ENCODE data around the gene WDR70.
"Not testable (repeated sequence)": the region's sequence is repeated elsewhere in the genome, so short reads cannot be mapped to it uniquely, and the experiment has no call there.

Gene WDR70

DNA sequence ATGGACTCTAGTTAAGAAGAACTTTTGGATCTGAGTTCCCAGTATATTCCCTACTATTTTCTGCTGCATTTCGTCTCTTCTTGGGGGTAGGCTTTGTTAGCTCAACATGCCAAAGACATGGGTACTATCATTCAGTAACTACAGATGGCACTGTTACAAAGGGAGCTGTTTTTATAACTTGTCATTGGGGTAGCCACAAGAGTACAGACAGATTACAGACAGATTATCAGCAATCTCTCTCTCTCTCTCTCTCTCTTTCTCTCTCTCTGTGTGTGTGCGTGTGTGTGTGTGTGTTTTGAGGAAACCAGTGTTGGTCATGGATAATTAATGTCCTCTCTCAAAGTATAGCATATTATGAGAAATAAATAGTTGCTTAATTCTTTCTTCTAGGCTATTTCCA, 116.1 kb downstream of the WDR70 start:
- Histone ChIP-seq H3K4me3 (ENCODE audit: low read depth in 1 of 2, low read length in 2 of 2) (no peak overlapping the region), H3K4me1 (ENCODE audit: insufficient read depth, low read length) (peaks cover 17% of the 10 kb centered on the region), H3K27me3 (ENCODE audit: control insufficient read depth in 1 of 2, insufficient read depth in 2 of 2, low read length in 2 of 2) (no peaks in the 10 kb centered on the region), H3K27ac (ENCODE audit: low read depth, low read length) (peak overlapping the region; percentile 35), H3K9me3 (ENCODE audit: low read length) (no peaks in the 10 kb centered on the region), H3K36me3 (ENCODE audit: insufficient read depth, low read length) (no peaks in the 10 kb centered on the region), H3K9ac (ENCODE audit: low read length) (no peak overlapping the region)

DNA sequence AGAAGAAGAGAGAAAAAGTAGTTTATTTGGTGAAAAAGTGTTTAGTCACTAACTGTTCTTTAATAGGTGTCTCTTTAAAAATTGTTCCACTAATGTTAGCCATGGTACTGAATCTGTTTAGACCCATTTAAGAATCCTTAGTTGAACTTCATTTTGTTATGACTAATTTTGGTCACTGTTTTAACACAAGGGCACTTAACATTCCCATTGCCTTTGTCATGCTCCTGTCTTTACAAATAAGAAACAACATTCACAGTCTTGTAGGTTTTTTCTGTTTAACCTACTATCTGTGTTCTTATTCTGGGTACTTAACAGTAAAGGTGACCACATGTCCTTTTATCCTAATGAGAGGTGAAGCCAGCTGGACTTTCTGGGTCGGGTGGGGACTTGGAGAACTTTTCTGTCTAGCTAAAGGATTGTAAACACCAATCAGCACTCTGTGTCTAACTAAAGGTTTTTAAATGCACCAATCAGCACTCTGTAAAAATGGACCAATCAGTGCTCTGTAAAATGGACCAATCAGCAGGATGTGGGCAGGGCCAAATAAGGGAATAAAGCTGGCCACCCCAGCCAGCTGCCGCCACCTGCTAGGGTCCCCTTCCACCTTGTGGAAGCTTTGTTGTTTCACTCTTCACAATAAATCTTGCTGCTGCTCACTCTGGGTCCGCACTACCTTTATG, 116.7 kb downstream of the WDR70 start:
- no peaks in the 10 kb centered on the region for H3K36me3 ChIP-seq (ENCODE audit: insufficient read depth, low read length)
- no peaks in the 10 kb centered on the region for H3K27me3 ChIP-seq (ENCODE audit: control insufficient read depth in 1 of 2, insufficient read depth in 2 of 2, low read length in 2 of 2)
- no peaks in the 10 kb centered on the region for H3K9me3 ChIP-seq (ENCODE audit: low read length)
- H3K4me3 ChIP-seq (ENCODE audit: low read depth in 1 of 2, low read length in 2 of 2): no peak overlapping the region
- peaks cover 17% of the 10 kb centered on the region for H3K4me1 ChIP-seq (ENCODE audit: insufficient read depth, low read length)
- H3K27ac ChIP-seq (ENCODE audit: low read depth, low read length): peak overlapping the region; percentile 35
- no peak overlapping the region for H3K9ac ChIP-seq (ENCODE audit: low read length)

DNA sequence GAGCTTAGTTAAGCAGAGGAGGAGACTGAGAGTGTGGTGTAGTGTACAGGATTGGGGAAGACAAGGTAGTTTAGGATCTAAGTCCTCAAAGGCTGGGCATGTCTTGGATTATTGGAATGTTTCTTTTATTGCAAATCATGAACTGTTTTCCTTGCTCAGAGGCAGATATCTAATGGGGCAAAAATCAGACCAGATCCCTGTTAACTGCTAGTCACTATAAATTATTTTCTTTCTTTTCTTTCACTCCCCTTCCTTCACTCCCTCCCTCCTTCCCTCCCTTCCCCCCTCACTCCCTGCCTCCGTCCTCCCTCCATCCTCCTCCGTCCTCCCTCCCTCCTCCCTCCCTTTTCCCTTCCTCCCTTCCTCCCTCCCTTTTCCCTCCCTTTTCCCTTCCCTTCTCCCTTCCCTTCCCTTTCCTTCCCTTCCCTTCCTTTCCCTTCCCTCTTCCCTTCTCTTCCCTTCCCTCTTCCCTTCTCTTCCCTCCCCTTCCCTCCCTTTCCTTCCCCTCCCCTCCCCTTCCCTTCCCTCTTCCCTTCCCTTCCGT, 117.9 kb downstream of the WDR70 start:
- H3K9ac ChIP-seq (ENCODE audit: low read length): no peak overlapping the region
- H3K9me3 ChIP-seq (ENCODE audit: low read length): no peaks in the 10 kb centered on the region
- H3K27me3 ChIP-seq (ENCODE audit: control insufficient read depth in 1 of 2, insufficient read depth in 2 of 2, low read length in 2 of 2): no peaks in the 10 kb centered on the region
- H3K4me3 ChIP-seq (ENCODE audit: low read depth in 1 of 2, low read length in 2 of 2): no peak overlapping the region
- no peaks in the 10 kb centered on the region for H3K36me3 ChIP-seq (ENCODE audit: insufficient read depth, low read length)
- no peak overlapping the region for H3K27ac ChIP-seq (ENCODE audit: low read depth, low read length)
- peaks cover 17% of the 10 kb centered on the region for H3K4me1 ChIP-seq (ENCODE audit: insufficient read depth, low read length)

DNA sequence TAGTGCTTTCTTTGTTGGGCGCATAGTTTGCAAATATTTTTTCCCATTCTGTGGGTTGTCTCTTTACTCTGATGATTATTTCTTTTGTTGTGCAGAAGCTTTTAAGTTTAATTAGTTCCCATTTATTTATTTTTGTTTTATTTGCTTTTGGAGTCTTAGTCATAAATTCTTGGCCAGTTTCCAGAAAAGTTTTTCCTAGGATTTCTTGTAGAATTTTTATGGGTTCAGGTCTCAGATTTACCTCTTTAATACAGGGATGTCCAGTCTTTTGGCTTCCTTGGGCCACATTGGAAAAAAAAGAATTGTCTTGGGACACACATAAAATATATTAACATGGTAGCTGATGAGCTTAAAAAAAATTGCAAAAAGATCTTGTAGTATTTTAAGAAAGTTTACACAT, 122.0 kb downstream of the WDR70 start:
- Histone ChIP-seq H3K9me3 (ENCODE audit: low read length) (no peaks in the 10 kb centered on the region), H3K4me1 (ENCODE audit: insufficient read depth, low read length) (peaks cover 4% of the 10 kb centered on the region), H3K27ac (ENCODE audit: low read depth, low read length) (no peak overlapping the region), H3K9ac (ENCODE audit: low read length) (no peak overlapping the region), H3K36me3 (ENCODE audit: insufficient read depth, low read length) (no peaks in the 10 kb centered on the region), H3K4me3 (ENCODE audit: low read depth in 1 of 2, low read length in 2 of 2) (no peak overlapping the region), H3K27me3 (ENCODE audit: control insufficient read depth in 1 of 2, insufficient read depth in 2 of 2, low read length in 2 of 2) (no peaks in the 10 kb centered on the region)

DNA sequence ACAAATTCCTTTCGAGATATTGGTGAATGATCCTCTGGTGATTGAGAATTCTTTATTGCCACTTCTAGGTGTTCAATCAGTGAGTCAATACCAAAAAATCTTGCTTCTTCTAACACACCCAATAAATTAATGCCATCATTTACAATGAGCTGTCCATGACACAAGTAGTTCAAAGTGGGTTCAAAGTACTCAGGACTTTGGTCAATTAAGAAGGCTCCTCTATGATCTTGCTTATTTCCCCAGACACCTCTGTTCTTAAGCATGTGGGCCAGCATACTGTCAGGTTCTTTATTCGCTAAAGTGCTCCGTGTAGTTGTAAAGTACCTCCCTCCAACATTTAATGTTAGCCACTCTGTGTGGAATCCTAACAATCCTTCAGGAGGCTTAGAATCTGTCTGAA, 127.1 kb downstream of the WDR70 start:
- no peak overlapping the region for H3K4me3 ChIP-seq (ENCODE audit: low read depth in 1 of 2, low read length in 2 of 2)
- no peaks in the 10 kb centered on the region for H3K4me1 ChIP-seq (ENCODE audit: insufficient read depth, low read length)
- H3K9ac ChIP-seq (ENCODE audit: low read length): no peak overlapping the region
- H3K9me3 ChIP-seq (ENCODE audit: low read length): no peaks in the 10 kb centered on the region
- no peak overlapping the region for H3K27ac ChIP-seq (ENCODE audit: low read depth, low read length)
- no peaks in the 10 kb centered on the region for H3K36me3 ChIP-seq (ENCODE audit: insufficient read depth, low read length)
- H3K27me3 ChIP-seq (ENCODE audit: control insufficient read depth in 1 of 2, insufficient read depth in 2 of 2, low read length in 2 of 2): no peaks in the 10 kb centered on the region

DNA sequence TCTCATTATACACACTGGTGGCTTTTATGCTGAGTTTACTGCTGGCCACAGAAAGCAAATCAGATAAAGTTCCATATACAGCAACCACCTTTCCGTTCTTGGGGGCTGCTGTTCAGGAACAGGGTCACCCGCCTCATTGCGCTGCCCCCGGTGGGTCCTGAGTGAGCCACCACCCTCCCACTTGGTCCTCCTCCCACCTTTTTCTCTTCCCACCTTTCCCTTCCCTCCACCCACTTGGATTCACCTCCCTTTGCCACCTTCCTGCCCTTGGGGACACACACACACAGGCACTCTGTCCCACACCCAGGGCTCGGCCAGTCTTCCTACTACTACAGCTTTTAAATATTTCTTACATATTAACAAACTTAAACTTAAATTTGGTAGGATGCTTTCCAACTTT, 127.6 kb downstream of the WDR70 start:
- no peaks in the 10 kb centered on the region for H3K4me1 ChIP-seq (ENCODE audit: insufficient read depth, low read length)
- no peaks in the 10 kb centered on the region for H3K9me3 ChIP-seq (ENCODE audit: low read length)
- no peaks in the 10 kb centered on the region for H3K36me3 ChIP-seq (ENCODE audit: insufficient read depth, low read length)
- no peak overlapping the region for H3K27ac ChIP-seq (ENCODE audit: low read depth, low read length)
- no peak overlapping the region for H3K4me3 ChIP-seq (ENCODE audit: low read depth in 1 of 2, low read length in 2 of 2)
- no peaks in the 10 kb centered on the region for H3K27me3 ChIP-seq (ENCODE audit: control insufficient read depth in 1 of 2, insufficient read depth in 2 of 2, low read length in 2 of 2)
- no peak overlapping the region for H3K9ac ChIP-seq (ENCODE audit: low read length)

DNA sequence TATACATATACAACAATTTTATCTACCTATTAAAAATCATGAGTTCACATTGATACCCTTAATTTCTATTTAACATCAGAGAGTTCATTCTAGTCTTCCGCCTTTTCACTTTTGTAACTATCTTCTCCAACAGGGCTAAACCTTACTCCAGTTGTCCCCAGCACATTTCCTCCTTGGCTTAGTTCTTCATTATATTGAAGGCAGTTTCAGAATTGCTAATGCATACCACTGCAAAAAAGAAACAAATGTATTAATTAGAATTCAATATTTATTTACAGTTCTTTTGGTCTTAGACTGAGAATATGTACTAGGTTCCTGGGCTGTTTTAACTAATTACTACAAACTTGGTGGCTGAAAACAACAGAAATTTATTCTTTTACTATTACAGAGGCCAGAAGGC, 132.5 kb downstream of the WDR70 start:
- Histone ChIP-seq H3K9ac (ENCODE audit: low read length) (no peak overlapping the region), H3K4me1 (ENCODE audit: insufficient read depth, low read length) (no peaks in the 10 kb centered on the region), H3K27ac (ENCODE audit: low read depth, low read length) (no peak overlapping the region), H3K4me3 (ENCODE audit: low read depth in 1 of 2, low read length in 2 of 2) (no peak overlapping the region), H3K27me3 (ENCODE audit: control insufficient read depth in 1 of 2, insufficient read depth in 2 of 2, low read length in 2 of 2) (no peaks in the 10 kb centered on the region), H3K36me3 (ENCODE audit: insufficient read depth, low read length) (no peaks in the 10 kb centered on the region), H3K9me3 (ENCODE audit: low read length) (no peaks in the 10 kb centered on the region)

DNA sequence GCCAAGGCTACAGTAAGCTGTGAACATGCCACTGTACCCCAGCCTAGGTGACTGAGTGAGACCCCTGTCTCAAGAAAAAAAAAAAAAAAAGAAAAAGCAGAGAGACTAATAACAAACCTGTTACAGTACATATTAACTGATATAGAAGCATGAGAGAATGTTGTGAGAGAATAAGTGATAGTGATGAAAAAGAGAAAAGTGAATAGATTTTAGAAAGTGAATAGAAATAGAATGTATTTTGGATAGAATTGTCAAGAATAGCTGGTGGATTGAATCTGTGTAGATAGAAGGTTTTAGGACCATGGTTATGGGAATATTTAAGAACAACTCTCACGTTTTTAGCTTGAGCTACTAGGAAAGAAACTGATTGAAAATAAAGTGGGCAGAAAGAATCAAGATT, 135.8 kb downstream of the WDR70 start:
- H3K27me3 ChIP-seq (ENCODE audit: control insufficient read depth in 1 of 2, insufficient read depth in 2 of 2, low read length in 2 of 2): no peaks in the 10 kb centered on the region
- H3K9ac ChIP-seq (ENCODE audit: low read length): no peak overlapping the region
- H3K36me3 ChIP-seq (ENCODE audit: insufficient read depth, low read length): no peaks in the 10 kb centered on the region
- H3K4me1 ChIP-seq (ENCODE audit: insufficient read depth, low read length): no peaks in the 10 kb centered on the region
- no peak overlapping the region for H3K4me3 ChIP-seq (ENCODE audit: low read depth in 1 of 2, low read length in 2 of 2)
- no peaks in the 10 kb centered on the region for H3K9me3 ChIP-seq (ENCODE audit: low read length)
- H3K27ac ChIP-seq (ENCODE audit: low read depth, low read length): no peak overlapping the region

DNA sequence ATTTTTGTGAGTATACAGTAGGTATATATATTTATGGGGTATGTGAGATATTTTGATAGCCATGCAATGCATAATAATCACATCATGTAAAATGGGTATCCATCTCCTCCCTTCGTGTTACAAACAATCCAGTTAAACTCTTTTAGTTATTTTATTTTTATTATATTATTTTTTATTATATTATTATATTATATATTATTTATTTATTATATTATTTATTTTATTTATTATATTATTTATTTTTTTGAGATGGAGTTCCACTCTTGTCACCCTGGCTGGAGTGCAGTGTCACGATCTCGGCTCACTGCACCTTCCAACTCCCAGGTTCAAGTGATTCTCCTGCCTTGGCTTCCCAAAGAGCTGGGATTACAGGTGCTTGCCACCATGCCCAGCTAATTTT, 138.6 kb downstream of the WDR70 start:
- no peaks in the 10 kb centered on the region for H3K36me3 ChIP-seq (ENCODE audit: insufficient read depth, low read length)
- H3K9ac ChIP-seq (ENCODE audit: low read length): no peak overlapping the region
- H3K9me3 ChIP-seq (ENCODE audit: low read length): no peaks in the 10 kb centered on the region
- H3K4me3 ChIP-seq (ENCODE audit: low read depth in 1 of 2, low read length in 2 of 2): no peak overlapping the region
- no peaks in the 10 kb centered on the region for H3K4me1 ChIP-seq (ENCODE audit: insufficient read depth, low read length)
- H3K27ac ChIP-seq (ENCODE audit: low read depth, low read length): no peak overlapping the region
- no peaks in the 10 kb centered on the region for H3K27me3 ChIP-seq (ENCODE audit: control insufficient read depth in 1 of 2, insufficient read depth in 2 of 2, low read length in 2 of 2)

DNA sequence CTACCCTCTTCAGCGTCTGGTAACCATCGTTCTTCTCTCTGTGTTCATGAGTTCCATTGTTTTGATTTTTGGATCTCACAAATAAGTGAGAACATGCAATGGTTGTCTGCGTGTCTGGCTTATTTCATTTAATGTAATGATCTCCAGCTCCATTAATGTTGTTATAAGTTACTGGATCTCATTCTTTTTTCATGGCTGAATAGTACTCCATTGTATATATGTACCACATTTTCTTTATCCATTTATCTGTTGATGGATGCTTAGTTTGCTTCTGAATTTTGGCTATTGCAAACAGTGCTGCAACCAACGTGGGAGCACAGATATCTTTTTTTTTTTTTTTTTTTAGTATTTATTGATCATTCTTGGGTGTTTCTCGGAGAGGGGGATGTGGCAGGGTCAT, 139.2 kb downstream of the WDR70 start:
- H3K9ac ChIP-seq (ENCODE audit: low read length); H3K9me3 ChIP-seq (ENCODE audit: low read length); H3K4me3 ChIP-seq (ENCODE audit: low read depth in 1 of 2, low read length in 2 of 2); H3K27me3 ChIP-seq (ENCODE audit: control insufficient read depth in 1 of 2, insufficient read depth in 2 of 2, low read length in 2 of 2); H3K27ac ChIP-seq (ENCODE audit: low read depth, low read length); H3K4me1 ChIP-seq (ENCODE audit: insufficient read depth, low read length); H3K36me3 ChIP-seq (ENCODE audit: insufficient read depth, low read length): not testable (repeated sequence)

DNA sequence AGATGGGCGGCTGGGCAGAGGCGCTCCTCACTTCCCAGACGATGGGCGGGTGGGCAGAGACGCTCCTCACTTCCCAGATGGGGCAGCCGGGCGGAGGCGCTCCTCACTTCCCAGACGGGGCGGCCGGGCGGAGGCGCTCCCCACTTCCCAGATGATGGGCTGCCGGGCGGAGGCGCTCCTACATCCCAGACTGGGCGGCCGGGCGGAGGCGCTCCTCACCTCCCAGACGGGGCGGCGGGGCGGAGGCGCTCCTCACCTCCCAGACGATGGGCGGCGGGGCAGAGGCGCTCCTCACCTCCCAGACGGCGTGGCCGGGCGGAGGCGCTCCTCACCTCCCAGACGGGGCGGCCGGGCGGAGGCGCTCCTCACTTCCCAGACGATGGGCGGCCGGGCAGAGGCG, 140.2 kb downstream of the WDR70 start:
- H3K27me3 ChIP-seq (ENCODE audit: control insufficient read depth in 1 of 2, insufficient read depth in 2 of 2, low read length in 2 of 2): no peaks in the 10 kb centered on the region
- H3K27ac ChIP-seq (ENCODE audit: low read depth, low read length): no peak overlapping the region
- H3K9me3 ChIP-seq (ENCODE audit: low read length): no peaks in the 10 kb centered on the region
- H3K36me3 ChIP-seq (ENCODE audit: insufficient read depth, low read length): no peaks in the 10 kb centered on the region
- H3K4me3 ChIP-seq (ENCODE audit: low read depth in 1 of 2, low read length in 2 of 2): no peak overlapping the region
- no peak overlapping the region for H3K9ac ChIP-seq (ENCODE audit: low read length)
- H3K4me1 ChIP-seq (ENCODE audit: insufficient read depth, low read length): no peaks in the 10 kb centered on the region

DNA sequence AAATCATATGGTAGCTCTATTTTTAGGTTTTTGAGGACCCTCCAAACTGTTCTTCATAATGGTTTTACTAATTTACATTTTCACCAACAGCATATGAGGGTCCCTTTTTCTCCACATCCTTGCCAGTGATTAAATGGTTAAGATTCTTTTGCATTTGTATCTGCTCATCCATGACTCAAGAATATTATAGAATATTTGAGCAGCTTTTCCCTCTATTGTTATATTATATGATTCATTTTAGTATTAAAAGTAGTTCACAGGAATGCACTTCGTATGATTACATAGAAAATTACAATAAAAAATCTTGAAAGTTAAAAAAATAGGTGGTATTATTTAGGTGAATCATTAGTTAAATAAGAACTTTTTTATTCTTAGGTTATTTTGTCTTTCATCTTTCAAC, 140.7 kb downstream of the WDR70 start:
- H3K9ac ChIP-seq (ENCODE audit: low read length): no peak overlapping the region
- H3K36me3 ChIP-seq (ENCODE audit: insufficient read depth, low read length): no peaks in the 10 kb centered on the region
- no peaks in the 10 kb centered on the region for H3K27me3 ChIP-seq (ENCODE audit: control insufficient read depth in 1 of 2, insufficient read depth in 2 of 2, low read length in 2 of 2)
- no peak overlapping the region for H3K27ac ChIP-seq (ENCODE audit: low read depth, low read length)
- H3K4me1 ChIP-seq (ENCODE audit: insufficient read depth, low read length): no peaks in the 10 kb centered on the region
- no peaks in the 10 kb centered on the region for H3K9me3 ChIP-seq (ENCODE audit: low read length)
- no peak overlapping the region for H3K4me3 ChIP-seq (ENCODE audit: low read depth in 1 of 2, low read length in 2 of 2)
